Hematopoietic multipotent progenitor cell treated with erythropoietin and hydrocortisone succinate and interleukin-3 and kit ligand, for 6 days (in vitro differentiated cells): ENCODE data around the gene GPR176.

ENCODE experiments used
- DNase-seq: peaks from one replicate; pipeline ENCODE4 v3.0.0-alpha.2; 2015

The GPR176 gene

GRCh38 chr15:39781147-39781966 lies 138.7 kb downstream of the GPR176 start:
- peak; percentile 47 for DNase-seq

GRCh38 chr15:39778021-39778420 lies 142.0 kb downstream of the GPR176 start:
- peak; percentile 61 for DNase-seq

- no peak for DNase-seq
Measured at GRCh38 chr15:39777496-39777895, 142.6 kb downstream of the GPR176 start.

- DNase-seq: no peak
Measured at GRCh38 chr15:39776068-39776467, 144.0 kb downstream of the GPR176 start.

GRCh38 chr15:39774688-39775267 lies 145.3 kb downstream of the GPR176 start:
- DNase-seq: peak; percentile 79

GRCh38 chr15:39770748-39771689 lies 149.0 kb downstream of the GPR176 start:
- no peak for DNase-seq

GRCh38 chr15:39767921-39768320 lies 152.1 kb downstream of the GPR176 start:
- no peak for DNase-seq

- DNase-seq: no peak
Measured at GRCh38 chr15:39761006-39761405, 159.1 kb downstream of the GPR176 start.

GRCh38 chr15:39756806-39757522 lies 163.1 kb downstream of the GPR176 start:
- DNase-seq: peak; percentile 93

- no peak for DNase-seq
Measured at GRCh38 chr15:39752991-39753390, 167.1 kb downstream of the GPR176 start.

GRCh38 chr15:39752246-39752645 lies 167.8 kb downstream of the GPR176 start:
- DNase-seq: no peak
